ENCODE measurements around the gene DNAH17.
A peak's percentile ranks its signal among the peaks of the same experiment; 100 is the strongest.

DNAH17 gene

GRCh38 chr17:78377858-78378224 is 199.4 kb downstream of the DNAH17 start:
- Histone ChIP-seq H2AK5ac (ENCODE audit: low read length, severe bottlenecking) (peak overlapping the region; percentile 29), H3K23ac (ENCODE audit: low read length in 2 of 2) (no peak overlapping the region), H2BK15ac (ENCODE audit: low read depth, poor library complexity, severe bottlenecking) (peak overlapping the region; percentile 92), H3K4me2 (ENCODE audit: low read length, poor library complexity, severe bottlenecking) (peak overlapping the region; percentile 70), H3K14ac (ENCODE audit: low read length in 2 of 2) (no peak overlapping the region), H4K91ac (ENCODE audit: low read length) (peak overlapping the region; percentile 99), H3K27me3 (ENCODE audit: control insufficient read depth in 1 of 2, insufficient read depth in 1 of 2, low read length in 2 of 2) (no peaks in the 10 kb centered on the region), H3K4me3 (ENCODE audit: insufficient read depth in 1 of 2, low read depth in 1 of 2, low read length in 2 of 2) (peak overlapping the region; percentile 97), H3K18ac (ENCODE audit: low read depth in 1 of 2, low read length in 2 of 2) (peak overlapping the region; percentile 74 to 99), H3K9me3 (ENCODE audit: control insufficient read depth, low read length) (no peaks in the 10 kb centered on the region), H3K79me1 (replicated peaks; ENCODE audit: low read length, poor library complexity, severe bottlenecking) (no peaks in the 10 kb centered on the region), H2BK12ac (ENCODE audit: low read length in 2 of 2) (peak overlapping the region; percentile 67 to 87), H2BK120ac (ENCODE audit: low read depth, low read length) (peak overlapping the region; percentile 82), H3K4me1 (ENCODE audit: control insufficient read depth, insufficient read depth, low read depth, low read length) (peaks cover 40% of the 10 kb centered on the region), H4K8ac (ENCODE audit: low read length) (peak overlapping the region; percentile 100), H3K4ac (ENCODE audit: low read depth in 1 of 2, low read length in 2 of 2) (peak overlapping the region; percentile 92), H3K9ac (ENCODE audit: low read length) (peak overlapping the region; percentile 99), H3K27ac (ENCODE audit: low read length, poor library complexity, severe bottlenecking) (peak overlapping the region; percentile 82), H2BK5ac (ENCODE audit: low read depth, low read length, poor library complexity, severe bottlenecking) (peak overlapping the region; percentile 81), H2AFZ (ENCODE audit: low read depth, low read length) (peak overlapping the region; percentile 68), H3K36me3 (ENCODE audit: control insufficient read depth in 1 of 2, insufficient read depth in 2 of 2, low read depth in 1 of 2, low read length in 2 of 2) (peaks cover 0 to 14% of the 10 kb centered on the region in 2 experiments)
- 75% methylated on average over 14 of the region's 14 CpGs for WGBS
- no peak for DNase-seq

GRCh38 chr17:78376161-78376560 is 201.0 kb downstream of the DNAH17 start:
- Histone ChIP-seq H4K8ac (ENCODE audit: low read length) (no peak overlapping the region), H3K4me3 (ENCODE audit: insufficient read depth in 1 of 2, low read depth in 1 of 2, low read length in 2 of 2) (peak overlapping the region in 1 of 2 experiments; percentile 20), H3K4me2 (ENCODE audit: low read length, poor library complexity, severe bottlenecking) (no peak overlapping the region), H2BK5ac (ENCODE audit: low read depth, low read length, poor library complexity, severe bottlenecking) (no peak overlapping the region), H3K79me1 (replicated peaks; ENCODE audit: low read length, poor library complexity, severe bottlenecking) (peaks cover 2% of the 10 kb centered on the region), H3K14ac (ENCODE audit: low read length in 2 of 2) (no peak overlapping the region), H2AFZ (ENCODE audit: low read depth, low read length) (no peak overlapping the region), H3K4me1 (ENCODE audit: control insufficient read depth, insufficient read depth, low read depth, low read length) (peaks cover 37% of the 10 kb centered on the region), H3K27ac (ENCODE audit: low read length, poor library complexity, severe bottlenecking) (peak overlapping the region; percentile 97), H3K36me3 (ENCODE audit: control insufficient read depth in 1 of 2, insufficient read depth in 2 of 2, low read depth in 1 of 2, low read length in 2 of 2) (peaks cover 0 to 11% of the 10 kb centered on the region in 2 experiments), H3K9me3 (ENCODE audit: control insufficient read depth, low read length) (no peaks in the 10 kb centered on the region), H3K27me3 (ENCODE audit: control insufficient read depth in 1 of 2, insufficient read depth in 1 of 2, low read length in 2 of 2) (no peaks in the 10 kb centered on the region), H2AK5ac (ENCODE audit: low read length, severe bottlenecking) (no peak overlapping the region), H3K9ac (ENCODE audit: low read length) (peak overlapping the region; percentile 67), H4K91ac (ENCODE audit: low read length) (no peak overlapping the region), H2BK120ac (ENCODE audit: low read depth, low read length) (no peak overlapping the region), H3K23ac (ENCODE audit: low read length in 2 of 2) (no peak overlapping the region), H2BK15ac (ENCODE audit: low read depth, poor library complexity, severe bottlenecking) (no peak overlapping the region), H3K18ac (ENCODE audit: low read depth in 1 of 2, low read length in 2 of 2) (no peak overlapping the region), H3K4ac (ENCODE audit: low read depth in 1 of 2, low read length in 2 of 2) (no peak overlapping the region), H2BK12ac (ENCODE audit: low read length in 2 of 2) (no peak overlapping the region)
- 96% methylated on average over 4 of the region's 5 CpGs for WGBS
- no peak for DNase-seq

- H3K4me1 ChIP-seq (ENCODE audit: control insufficient read depth, insufficient read depth, low read depth, low read length): peaks cover 34% of the 10 kb centered on the region
- no peak overlapping the region for H2BK15ac ChIP-seq (ENCODE audit: low read depth, poor library complexity, severe bottlenecking)
Measured at GRCh38 chr17:78375401-78376151, 201.6 kb downstream of the DNAH17 start.

GRCh38 chr17:78374631-78375274 is 202.4 kb downstream of the DNAH17 start:
- H3K9me3 ChIP-seq (ENCODE audit: control insufficient read depth, low read length): no peaks in the 10 kb centered on the region
- peak overlapping the region; percentile 91 to 92 for H3K4ac ChIP-seq (ENCODE audit: low read depth in 1 of 2, low read length in 2 of 2)
- H2BK120ac ChIP-seq (ENCODE audit: low read depth, low read length): peak overlapping the region; percentile 80
- peak overlapping the region; percentile 88 for H3K9ac ChIP-seq (ENCODE audit: low read length)
- H2BK12ac ChIP-seq (ENCODE audit: low read length in 2 of 2): peak overlapping the region; percentile 96 to 97
- no peak overlapping the region for H2AFZ ChIP-seq (ENCODE audit: low read depth, low read length)
- peak overlapping the region; percentile 86 for H2AK5ac ChIP-seq (ENCODE audit: low read length, severe bottlenecking)
- H3K14ac ChIP-seq (ENCODE audit: low read length in 2 of 2): peak overlapping the region in 1 of 2 experiments; percentile 61
- no peaks in the 10 kb centered on the region for H3K27me3 ChIP-seq (ENCODE audit: control insufficient read depth in 1 of 2, insufficient read depth in 1 of 2, low read length in 2 of 2)
- no peak overlapping the region for H3K4me2 ChIP-seq (ENCODE audit: low read length, poor library complexity, severe bottlenecking)
- H3K4me3 ChIP-seq (ENCODE audit: insufficient read depth in 1 of 2, low read depth in 1 of 2, low read length in 2 of 2): peak overlapping the region in 1 of 2 experiments; percentile 52
- H3K36me3 ChIP-seq (ENCODE audit: control insufficient read depth in 1 of 2, insufficient read depth in 2 of 2, low read depth in 1 of 2, low read length in 2 of 2): no peaks in the 10 kb centered on the region
- peak overlapping the region; percentile 85 for H2BK5ac ChIP-seq (ENCODE audit: low read depth, low read length, poor library complexity, severe bottlenecking)
- peak overlapping the region in 1 of 2 experiments; percentile 66 for H3K23ac ChIP-seq (ENCODE audit: low read length in 2 of 2)
- H3K27ac ChIP-seq (ENCODE audit: low read length, poor library complexity, severe bottlenecking): peak overlapping the region; percentile 97
- peaks cover 2% of the 10 kb centered on the region for H3K79me1 ChIP-seq (replicated peaks; ENCODE audit: low read length, poor library complexity, severe bottlenecking)
- H2BK15ac ChIP-seq (ENCODE audit: low read depth, poor library complexity, severe bottlenecking): peak overlapping the region; percentile 56
- H4K91ac ChIP-seq (ENCODE audit: low read length): peak overlapping the region; percentile 95
- H3K18ac ChIP-seq (ENCODE audit: low read depth in 1 of 2, low read length in 2 of 2): peak overlapping the region; percentile 25 to 94
- peak; percentile 90 for DNase-seq
- H3K4me1 ChIP-seq (ENCODE audit: control insufficient read depth, insufficient read depth, low read depth, low read length): peaks cover 32% of the 10 kb centered on the region
- WGBS: 46% methylated on average over 14 of the region's 14 CpGs
- H4K8ac ChIP-seq (ENCODE audit: low read length): peak overlapping the region; percentile 93

More at GRCh38 chr17:78375401-78376151, 201.6 kb downstream of the DNAH17 start:
- H2BK120ac ChIP-seq (ENCODE audit: low read depth, low read length): peak overlapping the region; percentile 80
- H4K8ac ChIP-seq (ENCODE audit: low read length): peak overlapping the region; percentile 90
- H3K18ac ChIP-seq (ENCODE audit: low read depth in 1 of 2, low read length in 2 of 2): peak overlapping the region; percentile 94
- H3K4me2 ChIP-seq (ENCODE audit: low read length, poor library complexity, severe bottlenecking): no peak overlapping the region
- H3K4me3 ChIP-seq (ENCODE audit: insufficient read depth in 1 of 2, low read depth in 1 of 2, low read length in 2 of 2): peak overlapping the region in 1 of 2 experiments; percentile 52
- WGBS: 33% methylated on average over 9 of the region's 9 CpGs
- H4K91ac ChIP-seq (ENCODE audit: low read length): peak overlapping the region; percentile 95
- H3K79me1 ChIP-seq (replicated peaks; ENCODE audit: low read length, poor library complexity, severe bottlenecking): peaks cover 2% of the 10 kb centered on the region
- no peak overlapping the region for H2AFZ ChIP-seq (ENCODE audit: low read depth, low read length)
- H3K9me3 ChIP-seq (ENCODE audit: control insufficient read depth, low read length): no peaks in the 10 kb centered on the region
- H3K14ac ChIP-seq (ENCODE audit: low read length in 2 of 2): no peak overlapping the region
- H3K27ac ChIP-seq (ENCODE audit: low read length, poor library complexity, severe bottlenecking): peak overlapping the region; percentile 97
- H3K27me3 ChIP-seq (ENCODE audit: control insufficient read depth in 1 of 2, insufficient read depth in 1 of 2, low read length in 2 of 2): no peaks in the 10 kb centered on the region
- peak overlapping the region; percentile 86 for H2AK5ac ChIP-seq (ENCODE audit: low read length, severe bottlenecking)
- peak; percentile 99 for DNase-seq
- H3K36me3 ChIP-seq (ENCODE audit: control insufficient read depth in 1 of 2, insufficient read depth in 2 of 2, low read depth in 1 of 2, low read length in 2 of 2): peaks cover 0 to 6% of the 10 kb centered on the region in 2 experiments
- peak overlapping the region; percentile 96 to 97 for H2BK12ac ChIP-seq (ENCODE audit: low read length in 2 of 2)
- H3K9ac ChIP-seq (ENCODE audit: low read length): peak overlapping the region; percentile 88
- H3K23ac ChIP-seq (ENCODE audit: low read length in 2 of 2): peak overlapping the region in 1 of 2 experiments; percentile 66
- H3K4ac ChIP-seq (ENCODE audit: low read depth in 1 of 2, low read length in 2 of 2): peak overlapping the region in 1 of 2 experiments; percentile 91
- H2BK5ac ChIP-seq (ENCODE audit: low read depth, low read length, poor library complexity, severe bottlenecking): peak overlapping the region; percentile 85
